Epithelial cell of proximal tubule (primary cell): ENCODE results near the gene CD200. TPM values are rescaled to one million over a fixed set of nuclear protein-coding genes. Genes with fewer than 3 reads are reported as not detected.

Source experiments
- DNase-seq: peaks from one replicate; pipeline ENCODE4 v3.0.0-alpha.2; 2011; ENCODE audit warnings: low read depth
- H3K4me3 ChIP-seq: 2 replicates; pipeline ENCODE4 v1.5.1; 2011; ENCODE audit warnings: low read depth, mild to moderate bottlenecking, low read length
- total RNA-seq: library from RNA; depleted of rRNA; stranded (reverse); fragments of >200 nt; gene quantifications from 2 replicates; pipeline ENCODE4 v1.2.3, GENCODE V29; 2015
- TF ChIP-seq, protein P1 (sequence below): conservative IDR thresholded peaks from 2 replicates; pipeline ENCODE4 v1.5.1; 2012; ENCODE audit warnings: low read depth, mild to moderate bottlenecking, low read length

CD200 gene
- total RNA-seq, 1 donor from 2014 or later, result 3.8 TPM

DNA sequence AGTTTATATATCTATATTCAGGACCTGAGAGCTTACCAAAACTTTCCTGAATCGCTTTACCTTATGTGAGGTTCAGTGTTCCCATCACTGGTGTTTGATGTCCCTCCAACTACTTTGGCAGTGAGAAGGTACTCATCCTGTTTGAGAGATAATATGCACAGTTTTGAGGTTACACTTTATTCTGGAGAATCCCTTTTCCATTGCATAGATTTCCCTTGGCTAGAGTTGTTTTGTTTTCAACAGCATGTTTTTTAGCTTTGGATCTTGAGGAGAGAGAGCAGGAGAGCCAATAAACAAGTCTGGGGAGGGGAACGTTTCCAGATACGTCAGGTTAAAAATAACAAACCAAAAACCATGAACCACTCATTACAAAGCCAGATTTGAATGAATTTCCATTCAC, 33.6 kb downstream of the CD200 start:
- TF ChIP-seq, protein P1, sequence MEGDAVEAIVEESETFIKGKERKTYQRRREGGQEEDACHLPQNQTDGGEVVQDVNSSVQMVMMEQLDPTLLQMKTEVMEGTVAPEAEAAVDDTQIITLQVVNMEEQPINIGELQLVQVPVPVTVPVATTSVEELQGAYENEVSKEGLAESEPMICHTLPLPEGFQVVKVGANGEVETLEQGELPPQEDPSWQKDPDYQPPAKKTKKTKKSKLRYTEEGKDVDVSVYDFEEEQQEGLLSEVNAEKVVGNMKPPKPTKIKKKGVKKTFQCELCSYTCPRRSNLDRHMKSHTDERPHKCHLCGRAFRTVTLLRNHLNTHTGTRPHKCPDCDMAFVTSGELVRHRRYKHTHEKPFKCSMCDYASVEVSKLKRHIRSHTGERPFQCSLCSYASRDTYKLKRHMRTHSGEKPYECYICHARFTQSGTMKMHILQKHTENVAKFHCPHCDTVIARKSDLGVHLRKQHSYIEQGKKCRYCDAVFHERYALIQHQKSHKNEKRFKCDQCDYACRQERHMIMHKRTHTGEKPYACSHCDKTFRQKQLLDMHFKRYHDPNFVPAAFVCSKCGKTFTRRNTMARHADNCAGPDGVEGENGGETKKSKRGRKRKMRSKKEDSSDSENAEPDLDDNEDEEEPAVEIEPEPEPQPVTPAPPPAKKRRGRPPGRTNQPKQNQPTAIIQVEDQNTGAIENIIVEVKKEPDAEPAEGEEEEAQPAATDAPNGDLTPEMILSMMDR, result no peak
- no peak overlapping the region for H3K4me3 ChIP-seq
- DNase-seq, result no peak

DNA sequence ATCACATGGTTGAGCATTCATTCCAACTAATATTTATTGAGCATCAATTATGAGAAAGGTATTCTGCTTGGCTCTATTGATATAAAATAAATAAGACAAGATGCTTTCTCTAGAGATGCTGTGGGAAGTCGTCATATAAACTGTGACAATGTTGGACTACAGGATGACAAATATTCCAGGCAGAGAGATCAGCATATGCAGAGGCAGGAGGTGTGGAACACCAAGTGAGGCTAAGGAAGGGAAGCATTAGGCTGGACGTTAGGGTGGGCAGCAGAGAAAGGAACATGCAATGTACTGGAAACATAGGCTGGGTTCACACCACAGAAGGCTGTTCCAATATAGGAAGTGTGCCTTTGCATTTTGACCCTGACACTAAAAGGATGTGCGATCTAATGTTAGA, 38.6 kb downstream of the CD200 start:
- TF ChIP-seq, protein P1, result no peak
- no peak for DNase-seq
- no peak overlapping the region for H3K4me3 ChIP-seq

DNA sequence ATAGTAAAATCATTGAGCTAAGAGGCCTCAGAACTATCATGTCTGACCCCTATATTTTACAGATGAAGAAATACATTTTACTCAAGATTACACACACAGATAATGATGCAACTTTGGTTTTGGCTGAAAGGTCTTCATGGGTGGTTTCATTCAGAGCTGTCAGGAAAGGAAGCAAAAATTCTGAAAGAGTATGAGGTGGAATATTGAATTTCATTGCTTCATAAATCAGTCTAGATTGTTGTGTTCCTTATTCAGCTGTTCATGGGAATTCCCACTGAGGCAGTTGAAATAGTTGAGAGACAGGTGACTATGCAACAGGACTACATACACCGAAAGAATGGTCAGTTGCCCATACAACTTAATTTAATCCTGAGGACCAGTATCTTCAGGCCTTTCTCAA, 39.4 kb downstream of the CD200 start:
- no peak for DNase-seq
- H3K4me3 ChIP-seq, result no peak overlapping the region
- TF ChIP-seq, protein P1, result no peak

DNA sequence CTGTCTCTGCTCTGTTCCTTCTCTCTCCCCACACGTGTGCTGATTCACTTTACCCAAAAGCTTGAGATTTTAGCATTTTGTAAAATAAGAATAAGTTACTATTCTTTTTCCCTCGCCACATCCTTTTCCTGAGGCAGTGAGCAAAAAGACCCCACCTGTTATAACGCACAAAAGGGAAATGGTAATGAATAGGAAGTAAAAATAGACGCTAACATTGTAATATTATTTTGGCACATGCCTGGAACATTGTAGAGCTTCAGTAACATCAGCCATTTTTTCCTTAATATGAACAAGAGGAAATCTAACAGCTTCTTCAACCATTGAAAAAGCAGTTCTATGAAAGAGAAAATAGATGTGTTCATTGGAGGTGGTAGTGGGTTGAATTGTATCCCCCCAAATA, 40.5 kb downstream of the CD200 start:
- TF ChIP-seq, protein P1, result no peak
- DNase-seq, result no peak
- no peak overlapping the region for H3K4me3 ChIP-seq

DNA sequence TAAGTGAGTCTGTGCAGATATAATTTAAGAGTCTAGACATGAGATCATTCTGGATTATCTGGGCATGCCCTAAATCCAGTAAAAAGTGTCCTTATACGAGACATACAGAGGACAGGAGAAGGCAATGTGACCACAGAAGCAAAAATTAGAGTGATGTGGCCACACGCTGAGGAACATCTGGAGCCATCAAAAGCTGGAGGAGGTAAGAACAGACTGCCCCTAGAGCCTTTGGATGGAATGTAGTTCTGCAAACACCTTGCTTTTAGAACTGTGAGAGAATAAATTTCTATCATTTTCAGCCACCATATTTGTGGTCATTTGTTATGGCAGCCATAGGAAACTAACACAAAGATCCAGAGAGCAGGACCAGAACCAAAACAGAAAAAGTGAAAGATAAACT, 41.0 kb downstream of the CD200 start:
- TF ChIP-seq, protein P1, result no peak
- no peak overlapping the region for H3K4me3 ChIP-seq
- DNase-seq, result no peak

DNA sequence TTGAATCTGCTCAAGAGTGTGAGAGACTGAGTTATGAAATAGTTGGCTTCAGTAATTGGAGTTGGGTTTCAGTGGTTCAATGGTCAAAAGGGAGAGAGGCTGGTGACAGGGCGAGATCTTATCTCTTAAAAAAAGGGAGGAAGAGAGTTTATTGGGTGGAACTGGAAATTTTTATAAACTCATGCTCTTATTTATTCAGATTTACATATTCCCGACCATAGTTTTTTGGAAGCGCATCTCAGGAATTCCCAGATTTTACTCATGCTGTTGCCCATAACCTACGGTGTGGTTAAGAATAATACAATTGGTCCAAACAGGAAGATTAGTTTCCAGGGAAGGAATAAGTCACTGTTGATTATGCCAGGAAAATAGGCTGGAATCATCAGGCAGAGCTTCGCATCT, 41.4 kb downstream of the CD200 start:
- DNase-seq, result no peak
- TF ChIP-seq, protein P1, result no peak
- no peak overlapping the region for H3K4me3 ChIP-seq

DNA sequence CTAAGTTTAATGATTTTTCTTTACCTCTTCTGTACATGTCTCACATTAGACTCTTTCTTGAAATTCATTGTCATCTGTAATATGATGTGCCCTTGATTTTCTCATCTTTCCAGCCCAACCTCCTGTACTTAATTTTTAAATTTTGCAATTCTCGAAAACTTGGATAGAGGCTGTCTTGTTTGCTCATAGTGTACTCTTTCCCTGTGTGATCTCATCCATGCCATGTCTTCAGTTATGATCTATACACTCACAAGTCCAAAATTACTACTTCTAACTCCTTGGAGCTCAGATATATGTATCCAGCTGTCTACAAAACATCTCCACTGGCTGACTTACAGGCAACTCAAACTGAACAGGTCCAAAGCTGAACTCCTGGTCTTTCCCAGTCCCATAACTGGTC, 42.2 kb downstream of the CD200 start:
- TF ChIP-seq, protein P1, result no peak
- no peak for DNase-seq
- no peak overlapping the region for H3K4me3 ChIP-seq
